ENCODE measurements around the gene FRY.

Gene FRY

GRCh38 chr13:32232263-32232662 lies 200.7 kb downstream of the FRY start:
- no peak overlapping the region for H3K27ac ChIP-seq
- no peaks in the 10 kb centered on the region for H3K27me3 ChIP-seq (ENCODE audit: control insufficient read depth, insufficient read depth, low read length)
- H3K4me1 ChIP-seq, result no peaks in the 10 kb centered on the region
- no peak overlapping the region for H3K4me2 ChIP-seq (ENCODE audit: low read length)
- H3K79me2 ChIP-seq, result no peaks in the 10 kb centered on the region
- TF ChIP-seq CTCF (IDR thresholded peaks at IDR 0.05), result no peak
- H3K36me3 ChIP-seq (ENCODE audit: control insufficient read depth, insufficient read depth, low read length), result no peaks in the 10 kb centered on the region
- no peak overlapping the region for H2AFZ ChIP-seq
- no peaks in the 10 kb centered on the region for H3K9me3 ChIP-seq (ENCODE audit: control insufficient read depth, low read length)
- no peak overlapping the region for H3K4me3 ChIP-seq (ENCODE audit: low read depth, low read length)
- no peak overlapping the region for H3K9ac ChIP-seq

- Histone ChIP-seq H3K4me2 (ENCODE audit: low read length) (no peak overlapping the region), H3K36me3 (ENCODE audit: control insufficient read depth, insufficient read depth, low read length) (no peaks in the 10 kb centered on the region), H3K9ac (no peak overlapping the region), H3K27me3 (ENCODE audit: control insufficient read depth, insufficient read depth, low read length) (no peaks in the 10 kb centered on the region), H3K79me2 (no peaks in the 10 kb centered on the region), H3K9me3 (ENCODE audit: control insufficient read depth, low read length) (no peaks in the 10 kb centered on the region), H3K27ac (no peak overlapping the region), H3K4me3 (ENCODE audit: low read depth, low read length) (no peak overlapping the region), H3K4me1 (no peaks in the 10 kb centered on the region), H2AFZ (no peak overlapping the region)
- TF ChIP-seq CTCF (IDR thresholded peaks at IDR 0.05), result no peak
Observed at GRCh38 chr13:32233062-32233461, 201.5 kb downstream of the FRY start.

GRCh38 chr13:32234914-32235313 lies 203.3 kb downstream of the FRY start:
- Histone ChIP-seq H3K4me2 (ENCODE audit: low read length) (no peak overlapping the region), H3K4me1 (no peaks in the 10 kb centered on the region), H3K27ac (no peak overlapping the region), H3K36me3 (ENCODE audit: control insufficient read depth, insufficient read depth, low read length) (no peaks in the 10 kb centered on the region), H2AFZ (no peak overlapping the region), H3K9me3 (ENCODE audit: control insufficient read depth, low read length) (no peaks in the 10 kb centered on the region), H3K27me3 (ENCODE audit: control insufficient read depth, insufficient read depth, low read length) (no peaks in the 10 kb centered on the region), H3K9ac (no peak overlapping the region), H3K79me2 (no peaks in the 10 kb centered on the region), H3K4me3 (ENCODE audit: low read depth, low read length) (no peak overlapping the region)
- TF ChIP-seq CTCF (IDR thresholded peaks at IDR 0.05), result no peak

GRCh38 chr13:32237681-32238080 lies 206.1 kb downstream of the FRY start:
- no peaks in the 10 kb centered on the region for H3K4me1 ChIP-seq
- H3K9ac ChIP-seq, result no peak overlapping the region
- H3K9me3 ChIP-seq (ENCODE audit: control insufficient read depth, low read length), result no peaks in the 10 kb centered on the region
- H2AFZ ChIP-seq, result no peak overlapping the region
- H3K4me3 ChIP-seq (ENCODE audit: low read depth, low read length), result no peak overlapping the region
- no peak overlapping the region for H3K27ac ChIP-seq
- no peak for TF ChIP-seq CTCF (IDR thresholded peaks at IDR 0.05)
- no peaks in the 10 kb centered on the region for H3K27me3 ChIP-seq (ENCODE audit: control insufficient read depth, insufficient read depth, low read length)
- H3K4me2 ChIP-seq (ENCODE audit: low read length), result no peak overlapping the region
- H3K79me2 ChIP-seq, result no peaks in the 10 kb centered on the region
- no peaks in the 10 kb centered on the region for H3K36me3 ChIP-seq (ENCODE audit: control insufficient read depth, insufficient read depth, low read length)

GRCh38 chr13:32243695-32244094 lies 212.1 kb downstream of the FRY start:
- H3K79me2 ChIP-seq, result no peaks in the 10 kb centered on the region
- no peak overlapping the region for H3K27ac ChIP-seq

More at GRCh38 chr13:32243695-32244094, 212.1 kb downstream of the FRY start:
- Histone ChIP-seq H3K4me3 (ENCODE audit: low read depth, low read length) (no peak overlapping the region), H3K27me3 (ENCODE audit: control insufficient read depth, insufficient read depth, low read length) (no peaks in the 10 kb centered on the region), H3K9me3 (ENCODE audit: control insufficient read depth, low read length) (no peaks in the 10 kb centered on the region), H3K9ac (no peak overlapping the region), H3K4me2 (ENCODE audit: low read length) (no peak overlapping the region), H2AFZ (no peak overlapping the region), H3K36me3 (ENCODE audit: control insufficient read depth, insufficient read depth, low read length) (no peaks in the 10 kb centered on the region), H3K4me1 (no peaks in the 10 kb centered on the region)
- no peak for TF ChIP-seq CTCF (IDR thresholded peaks at IDR 0.05)

Measured in parathyroid adenoma (tissue), 2 donors.